Stimulated activated CD8-positive, alpha-beta memory T cell treated with anti-CD3 and anti-CD28 coated beads, Interleukin-15, amount 100 ng/mL, for 1 hour (primary cell): Measurements from ENCODE around the gene CCDC43.
"Not testable (repeated sequence)": the region's sequence is repeated elsewhere in the genome, so short reads cannot be mapped to it uniquely, and the experiment has no call there.

Source experiments
- DNase-seq: peaks from one replicate; pipeline ENCODE4 v3.0.0-alpha.2; 2020; ENCODE audit warnings: low read depth

Gene CCDC43, protein sequence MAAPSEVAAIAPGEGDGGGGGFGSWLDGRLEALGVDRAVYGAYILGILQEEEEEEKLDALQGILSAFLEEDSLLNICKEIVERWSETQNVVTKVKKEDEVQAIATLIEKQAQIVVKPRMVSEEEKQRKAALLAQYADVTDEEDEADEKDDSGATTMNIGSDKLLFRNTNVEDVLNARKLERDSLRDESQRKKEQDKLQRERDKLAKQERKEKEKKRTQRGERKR

DNA sequence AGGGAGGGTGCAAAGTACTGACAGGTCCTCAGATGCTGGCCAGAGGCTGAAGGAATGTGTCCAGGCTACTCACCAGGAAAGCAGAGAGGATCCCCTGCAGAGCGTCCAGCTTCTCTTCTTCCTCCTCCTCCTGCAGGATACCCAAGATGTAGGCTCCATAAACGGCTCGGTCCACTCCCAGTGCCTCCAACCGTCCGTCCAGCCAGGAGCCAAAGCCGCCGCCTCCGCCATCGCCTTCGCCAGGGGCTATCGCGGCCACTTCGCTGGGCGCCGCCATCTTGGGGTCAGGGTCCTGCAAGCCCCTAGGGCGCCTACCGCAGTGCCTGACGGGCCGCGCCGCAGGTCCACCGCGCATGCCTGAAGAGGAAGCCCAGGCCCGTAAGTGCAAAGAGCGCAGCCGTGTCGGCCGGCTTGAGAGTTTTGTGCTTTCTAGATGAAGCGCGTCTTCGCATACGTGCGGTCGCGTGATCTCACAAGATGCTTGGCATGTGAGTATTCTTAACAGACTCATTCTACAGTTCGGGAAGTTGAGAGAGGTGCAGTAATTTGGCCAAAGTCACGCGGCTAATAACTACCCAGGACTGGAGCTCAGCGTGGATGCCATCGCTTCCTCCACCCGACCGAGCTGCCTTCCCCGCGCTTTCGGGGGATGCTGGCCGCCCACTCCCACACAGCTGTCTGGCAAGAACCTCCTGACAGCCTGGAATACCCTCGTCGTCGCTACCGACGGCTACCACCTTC lies at the start of gene CCDC43:
TSS of gene CCDC43 (minus strand) at position 300 of the 741 bp plus-strand sequence. CDS start at position 277, 23 bp downstream.
- peak; percentile 84 for DNase-seq

DNA sequence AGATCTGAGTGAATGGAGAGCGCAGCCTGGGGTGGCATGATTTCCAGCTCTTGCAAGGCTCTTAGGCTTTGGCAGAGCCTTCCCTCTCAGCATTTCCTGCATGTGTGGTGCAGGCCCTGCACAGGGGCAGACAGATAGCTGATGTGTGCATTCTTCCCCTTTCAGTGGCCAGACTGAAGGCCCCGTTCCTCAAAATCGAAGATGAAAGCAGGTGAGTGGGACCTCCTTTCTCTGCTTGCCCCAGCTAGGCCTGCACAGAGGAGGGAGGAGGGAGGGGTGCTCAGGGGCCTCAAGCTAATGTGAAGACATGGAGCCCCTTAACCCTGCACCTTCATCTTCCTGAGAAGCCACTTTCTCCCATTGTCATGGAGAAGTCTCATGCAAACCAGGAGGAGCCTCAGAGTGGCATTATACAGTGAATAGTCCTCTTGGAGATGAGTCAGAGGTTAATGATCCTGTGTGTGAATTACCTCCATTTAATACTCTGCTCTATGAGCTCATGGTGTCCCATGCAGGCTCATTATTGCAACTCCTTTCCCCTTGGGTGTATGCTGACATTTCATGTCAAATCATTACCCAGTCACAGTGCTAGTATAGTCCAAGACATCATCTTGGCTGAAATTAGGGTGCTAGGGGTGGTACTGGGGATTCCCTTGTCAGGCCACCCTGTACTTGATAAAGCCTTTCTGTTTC lies 48.8 kb upstream of the CCDC43 start:
- no peak for DNase-seq

DNA sequence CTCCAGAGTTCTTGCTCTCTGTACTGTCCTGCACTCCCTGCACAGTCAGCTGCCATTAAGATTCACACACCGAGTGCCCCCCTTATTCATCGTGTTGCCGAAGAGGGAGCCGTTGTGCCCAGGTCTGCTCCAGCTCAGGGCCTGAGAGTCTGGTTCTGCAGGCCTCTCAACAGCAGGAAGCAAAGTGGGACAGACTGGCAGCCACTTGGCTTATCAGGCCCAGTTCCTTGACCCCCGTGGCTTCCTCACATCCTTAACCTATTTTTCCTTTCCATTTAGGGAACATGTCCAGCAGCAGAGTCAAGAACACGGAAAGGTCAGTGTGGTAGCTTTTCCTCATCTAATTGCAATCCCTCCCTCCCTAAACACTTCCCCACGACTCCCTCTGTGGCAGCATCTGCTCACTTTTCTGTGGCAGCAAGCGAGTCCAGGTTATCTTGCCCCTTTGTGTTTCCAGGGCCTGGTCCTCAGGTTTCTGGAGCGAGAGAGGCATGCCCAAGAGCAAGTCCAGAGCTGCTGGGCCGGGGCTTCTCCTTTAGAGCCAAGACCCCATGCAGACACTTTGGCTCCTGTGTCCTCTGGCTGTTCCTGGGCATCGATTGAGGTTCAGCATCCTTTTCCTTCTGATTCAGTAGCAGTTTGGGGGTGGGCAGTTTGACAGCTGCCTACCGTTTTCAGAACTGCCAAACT lies 47.1 kb upstream of the CCDC43 start:
- DNase-seq, result no peak

DNA sequence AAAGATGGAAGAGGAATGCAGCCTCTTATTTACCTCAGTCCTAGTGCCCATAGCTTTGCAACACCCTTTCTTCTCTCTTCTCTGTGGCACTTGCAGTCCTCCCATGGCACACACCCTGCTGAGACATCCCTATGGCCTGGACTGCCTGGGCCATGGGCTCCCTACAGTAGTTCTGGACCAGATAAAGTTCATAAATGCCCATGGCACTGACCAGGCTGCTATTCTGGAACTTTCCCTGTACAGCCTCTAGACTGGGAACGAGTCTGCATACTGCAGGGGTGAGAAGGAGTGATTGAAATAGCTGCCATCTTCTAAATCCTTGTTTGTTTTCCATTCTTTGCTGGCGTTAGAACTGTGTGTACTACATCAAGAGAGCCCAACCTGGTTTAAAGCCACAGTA lies 44.7 kb upstream of the CCDC43 start:
- DNase-seq, result no peak

DNA sequence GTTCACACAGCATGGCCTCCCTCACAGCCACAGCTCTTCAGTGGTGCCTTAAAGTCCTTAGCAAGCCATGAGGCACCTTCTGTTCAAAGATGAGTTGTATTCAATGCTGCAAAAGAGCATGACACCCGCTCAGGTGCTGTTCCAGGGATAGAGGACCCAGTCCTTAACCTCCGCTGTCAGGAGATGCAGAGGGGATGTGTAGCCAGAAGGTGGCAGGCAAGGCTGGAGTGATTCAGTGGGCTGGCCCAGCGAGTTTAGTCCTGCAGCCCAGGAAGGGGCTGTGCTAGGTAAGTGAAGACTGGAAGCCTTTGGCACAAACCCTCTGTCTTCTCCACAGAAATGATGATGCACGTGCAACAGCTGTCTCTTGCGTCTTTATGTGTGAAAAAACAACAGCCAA lies 44.2 kb upstream of the CCDC43 start:
- no peak for DNase-seq

DNA sequence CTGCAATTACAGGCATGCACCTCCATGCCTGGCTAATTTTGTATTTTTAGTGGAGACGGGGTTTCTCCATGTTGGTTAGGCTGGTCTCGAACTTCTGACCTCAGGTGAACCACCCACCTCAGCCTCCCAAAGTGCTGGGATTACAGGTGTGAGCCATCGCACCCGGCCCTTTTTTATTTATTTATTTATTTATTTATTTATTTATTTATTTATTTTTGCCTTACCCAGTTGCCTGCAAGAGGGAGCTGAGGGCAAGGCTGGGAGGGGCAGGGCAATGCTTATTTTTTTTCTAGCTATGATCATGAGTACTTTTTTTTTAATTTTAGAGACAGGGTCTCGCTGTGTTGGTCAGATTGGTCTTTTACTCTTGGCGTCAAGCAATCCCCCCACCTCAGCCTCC lies 36.5 kb upstream of the CCDC43 start:
- not testable (repeated sequence) for DNase-seq

DNA sequence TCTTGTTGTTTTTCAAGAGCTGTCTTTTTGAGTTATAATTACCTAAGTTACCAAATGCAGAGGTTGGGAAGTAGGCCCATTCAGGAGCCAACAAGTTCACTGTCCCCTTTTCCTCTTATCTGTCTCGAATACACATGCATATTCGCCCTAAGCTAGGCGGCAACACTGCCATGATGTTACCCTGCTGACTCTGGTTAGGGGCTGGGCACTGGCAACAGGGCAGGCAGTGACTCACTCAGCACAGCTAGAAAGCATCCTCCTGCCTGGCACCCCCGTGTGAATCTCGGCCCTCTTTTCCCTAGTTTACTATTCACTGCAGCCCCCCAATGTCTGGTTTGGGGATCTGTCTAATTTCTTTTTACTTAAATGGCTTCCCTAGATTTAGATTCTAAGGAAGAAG lies 32.7 kb upstream of the CCDC43 start:
- DNase-seq, result no peak

DNA sequence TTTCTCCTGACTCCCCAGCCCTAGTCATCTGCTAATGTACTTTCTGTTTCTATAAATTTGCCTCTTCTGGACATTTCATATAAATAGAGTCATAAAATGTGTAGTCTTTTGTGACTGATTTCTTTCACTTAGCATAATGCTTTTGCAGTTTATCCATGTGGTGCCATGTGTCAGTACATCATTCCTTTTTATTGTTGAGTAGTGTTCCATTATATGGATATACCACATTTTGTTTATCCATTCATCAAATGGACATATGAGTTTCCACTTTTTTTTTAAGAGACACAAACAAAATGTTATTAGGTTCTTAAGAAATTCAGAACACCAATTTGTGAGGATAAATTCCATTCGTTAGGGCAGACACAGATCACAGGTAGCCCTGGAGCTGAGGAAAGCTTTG lies 29.9 kb upstream of the CCDC43 start:
- DNase-seq, result no peak

DNA sequence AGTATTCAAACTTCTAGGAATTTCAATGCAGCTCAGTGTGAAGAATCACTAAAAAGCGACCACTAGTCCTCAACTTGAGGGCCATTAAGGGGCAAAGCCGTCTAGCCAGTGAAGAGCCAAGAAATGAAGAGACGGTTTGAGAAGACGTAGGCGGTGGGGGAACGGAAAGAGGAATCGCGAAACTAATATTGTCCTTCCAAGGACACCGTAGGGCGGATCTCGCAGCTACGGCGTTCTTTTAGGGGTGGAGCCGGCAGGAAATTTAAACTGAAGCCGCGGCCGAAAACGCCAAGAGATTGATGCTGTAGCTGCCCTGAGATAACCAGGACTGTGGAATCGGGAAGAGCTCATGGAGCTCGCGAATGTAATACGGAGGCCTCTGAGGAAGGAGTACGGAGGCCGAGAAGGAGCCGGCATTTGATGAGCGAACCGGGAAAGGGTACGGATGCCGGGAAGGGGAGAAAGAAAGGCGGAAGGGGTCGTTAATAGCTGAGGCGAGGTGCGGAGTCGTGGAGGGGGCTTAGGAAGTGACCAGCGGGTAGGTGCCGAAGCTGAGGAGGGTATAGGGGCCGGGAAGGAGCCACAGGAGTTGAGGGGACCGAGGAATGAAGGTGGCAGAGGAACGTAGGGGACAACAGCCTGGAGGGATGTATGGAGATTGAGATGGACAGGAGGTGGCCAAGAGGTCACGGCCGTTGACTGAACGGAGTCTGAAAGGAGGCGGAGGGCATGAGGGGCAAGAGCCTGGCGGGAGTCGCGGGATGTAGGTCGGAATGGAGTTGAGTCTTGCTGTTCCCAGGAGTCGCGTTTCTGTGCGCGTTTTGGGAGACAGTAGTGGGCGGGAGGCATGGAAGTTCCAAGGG lies 19.1 kb upstream of the CCDC43 start, which contains the start of gene DBF4B:
TSS of gene DBF4B (plus strand) at position 265 of the 863 bp plus-strand sequence. CDS start at position 421, 156 bp downstream.
- DNase-seq, result peak; percentile 79

DNA sequence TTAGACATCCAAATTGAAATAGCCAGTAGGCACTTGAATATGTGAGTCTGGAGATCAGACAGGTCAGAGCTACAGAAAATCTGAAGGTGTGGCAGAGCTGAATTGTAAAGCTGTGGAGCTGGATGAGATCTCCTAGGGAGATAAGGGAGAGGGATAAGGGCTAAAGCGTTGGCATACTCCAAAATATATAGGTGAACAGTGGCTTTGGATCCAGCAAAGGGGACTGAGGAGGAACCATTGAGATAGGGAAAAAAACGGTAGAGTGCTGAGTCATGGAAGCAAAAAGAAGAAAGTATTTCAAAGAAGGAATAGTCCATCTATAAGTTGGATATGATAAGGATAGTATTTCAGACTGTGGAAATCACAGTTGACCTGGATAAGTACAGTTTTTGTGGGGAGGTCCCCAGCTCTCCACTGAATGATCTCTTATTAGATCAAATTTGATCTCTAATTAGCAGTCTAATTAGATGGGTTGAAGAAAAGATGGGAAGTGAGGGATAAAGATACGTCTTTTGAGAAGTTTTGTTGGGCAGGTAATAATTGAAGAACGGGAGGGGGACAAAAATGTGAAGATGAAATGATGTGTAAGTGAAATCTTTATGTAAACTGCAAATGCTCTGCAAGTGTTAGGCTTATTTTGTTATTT lies 18.3 kb upstream of the CCDC43 start:
- DNase-seq, result no peak

DNA sequence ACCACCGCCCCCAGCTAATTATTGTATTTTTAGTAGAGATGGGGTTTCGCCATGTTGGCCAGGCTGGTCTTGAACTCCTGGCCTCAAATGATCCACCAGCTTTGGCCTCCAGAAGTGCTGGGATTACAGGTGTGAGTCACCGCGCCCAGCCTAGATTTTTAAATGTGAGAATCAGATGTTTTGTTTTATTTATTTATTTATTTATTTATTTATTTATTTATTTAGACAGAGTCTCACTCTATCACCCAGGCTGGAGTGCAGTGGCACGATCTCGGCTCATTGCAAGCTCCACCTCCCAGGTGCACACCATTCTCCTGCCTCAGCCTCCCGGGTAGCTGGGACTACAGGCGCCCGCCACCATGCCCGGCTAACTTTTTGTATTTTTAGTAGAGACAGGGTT lies 10.7 kb upstream of the CCDC43 start:
- DNase-seq, result not testable (repeated sequence)

DNA sequence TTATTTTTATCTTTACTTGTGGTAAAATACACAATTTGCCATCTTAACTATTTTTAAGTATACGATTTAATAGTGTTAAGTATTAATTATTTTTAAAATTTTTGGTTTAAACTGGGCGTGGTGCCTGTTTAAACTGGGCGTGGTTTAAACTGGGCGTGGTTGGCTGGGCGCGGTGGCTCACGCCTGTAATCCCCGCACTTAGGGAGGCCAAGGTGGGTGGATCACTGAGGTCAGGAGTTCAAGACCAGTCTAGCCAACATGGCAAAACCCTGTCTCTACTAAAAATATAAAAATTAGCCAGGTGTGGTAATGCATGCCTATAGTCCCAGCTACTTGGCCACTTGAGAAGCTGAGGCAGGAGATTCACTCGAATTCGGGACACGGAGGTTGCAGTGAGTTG lies 4.0 kb upstream of the CCDC43 start:
- DNase-seq, result no peak

DNA sequence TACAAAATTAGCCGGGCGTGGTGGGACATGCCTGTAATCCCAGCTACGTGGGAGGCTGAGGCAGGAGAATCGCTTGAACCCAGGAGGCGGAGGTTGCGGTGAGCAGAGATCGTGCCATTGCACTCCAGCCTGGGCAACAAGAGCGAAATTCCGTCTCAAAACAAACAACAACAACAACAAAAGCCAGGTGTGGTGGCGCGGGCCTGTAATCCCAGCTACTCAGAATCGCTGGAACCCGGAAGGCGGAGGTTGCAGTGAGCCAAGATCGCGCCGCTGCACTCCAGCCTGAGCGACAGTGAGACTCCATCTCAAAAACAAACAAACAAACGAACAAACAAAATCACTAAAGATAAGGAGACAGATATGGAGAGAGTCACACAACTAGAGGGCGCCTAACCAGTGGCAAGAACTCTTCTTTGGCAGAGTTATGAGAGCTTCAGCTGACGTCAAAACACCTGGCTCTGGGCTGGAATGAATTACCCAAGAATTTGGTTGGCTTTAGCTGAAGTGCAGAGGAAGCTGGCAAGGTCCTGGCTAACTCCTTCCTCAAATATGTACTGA lies 1.2 kb upstream of the CCDC43 start:
- DNase-seq, result not testable (repeated sequence)

DNA sequence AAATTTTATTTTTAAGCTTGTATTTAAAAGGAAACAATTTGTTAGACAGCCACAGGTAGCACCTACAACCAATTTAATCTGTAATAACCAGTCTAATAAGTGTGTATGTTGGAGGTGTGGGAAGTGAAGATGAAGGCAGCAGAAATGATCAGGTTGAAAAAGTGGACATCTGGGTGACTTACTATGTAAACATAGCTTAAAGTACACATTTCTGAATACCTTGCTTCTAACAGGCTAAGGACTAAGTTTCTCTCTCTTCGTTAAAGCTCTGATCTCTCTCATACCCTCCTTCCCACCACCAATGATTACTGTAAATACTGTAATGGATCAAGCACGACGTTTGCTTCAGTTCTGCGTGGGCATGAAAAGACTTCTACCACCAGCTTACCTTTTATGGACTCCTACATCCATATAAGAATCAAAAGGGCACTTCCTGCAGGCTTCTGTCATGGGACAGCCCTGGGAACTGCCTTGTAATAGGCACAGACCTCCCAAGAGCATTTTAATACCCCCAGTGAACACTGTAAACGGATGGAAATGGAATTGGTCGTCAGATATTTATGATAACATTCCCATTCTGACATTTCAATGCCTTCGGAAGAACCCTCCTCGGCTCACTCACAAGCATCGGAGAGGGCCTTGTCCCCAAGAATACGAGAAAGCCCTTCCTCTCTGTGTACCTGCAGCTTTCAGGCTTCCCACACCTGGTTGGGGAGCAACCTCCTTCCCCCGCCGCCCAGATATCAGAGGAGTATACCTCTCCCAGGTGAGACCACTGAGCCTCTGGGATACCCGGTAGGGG lies 700 bp downstream of the CCDC43 start:
- DNase-seq, result no peak

DNA sequence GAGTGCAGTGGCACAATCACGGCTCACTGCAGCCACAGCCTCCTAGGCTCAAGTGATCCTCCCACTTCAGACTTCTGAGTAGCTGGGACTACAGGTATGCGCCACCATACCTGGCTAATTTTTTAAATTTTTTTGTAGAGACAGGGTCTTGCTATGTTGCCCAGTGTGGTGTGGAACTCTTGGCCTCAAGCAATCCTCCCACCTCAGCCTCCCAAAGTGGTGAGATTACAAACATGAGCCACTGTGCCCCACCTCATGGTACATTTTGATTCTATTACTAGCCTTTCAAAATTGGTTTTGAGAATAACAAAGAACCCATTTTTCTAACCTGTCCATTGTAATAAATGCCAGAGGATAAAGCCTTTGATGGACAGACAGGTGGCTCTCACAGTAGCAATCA lies 1.4 kb downstream of the CCDC43 start:
- no peak for DNase-seq

DNA sequence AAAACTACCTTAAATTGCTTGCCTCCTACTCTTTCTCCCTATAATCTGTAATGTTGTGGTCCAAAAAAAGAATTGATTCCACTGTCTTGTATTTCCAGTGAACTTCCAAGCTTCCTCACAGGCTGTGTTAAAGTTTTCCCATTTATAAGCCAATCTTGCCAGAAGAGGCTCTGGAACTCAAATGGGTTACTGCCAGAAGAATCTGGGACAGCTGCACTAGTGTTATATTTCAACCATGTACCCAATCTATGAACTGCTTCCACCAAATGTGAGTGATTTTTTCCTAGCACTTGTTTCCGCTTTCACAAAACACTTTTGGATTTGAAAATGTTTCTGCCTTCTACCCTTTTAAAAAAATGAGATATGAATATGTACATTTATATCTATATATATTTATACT lies 1.8 kb downstream of the CCDC43 start:
- DNase-seq, result no peak

DNA sequence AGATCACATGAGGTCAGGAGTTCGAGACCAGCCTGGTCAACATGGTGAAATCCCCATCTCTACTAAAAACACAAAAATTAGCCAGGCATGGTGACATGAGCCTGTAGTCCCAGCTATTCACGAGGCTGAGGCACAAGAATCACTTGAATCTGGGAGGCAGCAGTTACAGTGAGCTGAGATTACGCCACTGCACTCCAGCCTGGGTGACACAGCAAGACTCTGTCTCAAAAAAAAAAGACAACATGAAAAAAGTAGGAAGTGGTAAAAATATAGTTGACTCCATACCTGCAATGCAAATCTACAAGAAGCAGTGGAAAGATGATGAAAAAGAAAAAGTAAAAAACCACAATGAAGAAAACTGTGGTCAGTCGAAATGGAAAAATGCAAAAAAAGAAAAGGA lies 6.3 kb downstream of the CCDC43 start:
- DNase-seq, result not testable (repeated sequence)

DNA sequence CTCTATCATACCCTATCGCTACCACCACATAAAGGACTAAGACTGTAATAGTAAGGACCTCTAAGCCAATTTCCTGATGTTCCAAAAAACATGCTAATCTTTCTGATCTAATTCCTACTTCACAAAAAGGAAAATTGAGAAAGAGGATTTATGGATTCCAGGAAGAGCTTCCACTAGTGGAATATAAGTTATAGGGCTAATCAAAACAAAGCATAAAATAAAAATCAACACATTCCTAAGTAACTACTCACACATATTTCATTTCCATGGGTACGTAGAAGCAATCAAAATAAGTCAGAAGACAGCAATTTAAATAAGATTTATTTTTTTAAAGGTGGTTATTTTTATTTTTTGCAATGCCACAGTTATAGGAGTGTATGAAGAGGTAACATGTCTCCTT lies 12.4 kb downstream of the CCDC43 start:
- no peak for DNase-seq

DNA sequence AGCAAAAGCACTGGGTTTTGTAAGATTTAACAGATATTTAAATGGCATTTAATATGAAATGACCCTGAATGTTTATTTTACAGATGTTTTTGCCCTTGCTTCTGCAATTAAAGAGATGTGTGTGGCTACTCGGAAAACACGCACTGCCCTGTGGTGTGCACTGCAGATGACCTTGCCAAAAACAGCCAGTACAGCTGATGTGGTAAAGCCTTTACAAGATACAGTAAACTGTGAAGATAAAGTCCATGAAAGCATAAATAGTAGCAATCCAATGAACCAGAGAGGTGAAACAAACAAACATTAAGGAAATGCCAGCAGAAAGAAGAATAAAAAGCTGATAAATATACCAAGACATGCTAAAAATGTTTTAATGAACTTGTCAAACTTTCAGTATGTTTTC lies 15.7 kb downstream of the CCDC43 start:
- DNase-seq, result no peak
